ENCODE measurements around the gene ATP2A3. TPM values are rescaled to one million over a fixed set of nuclear protein-coding genes. Genes with fewer than 3 reads are reported as not detected.
A peak's percentile ranks its signal among the peaks of the same experiment; 100 is the strongest.

Gene ATP2A3
- total RNA-seq, 1 experiment from 2014 or later, result 8.2 TPM

DNA sequence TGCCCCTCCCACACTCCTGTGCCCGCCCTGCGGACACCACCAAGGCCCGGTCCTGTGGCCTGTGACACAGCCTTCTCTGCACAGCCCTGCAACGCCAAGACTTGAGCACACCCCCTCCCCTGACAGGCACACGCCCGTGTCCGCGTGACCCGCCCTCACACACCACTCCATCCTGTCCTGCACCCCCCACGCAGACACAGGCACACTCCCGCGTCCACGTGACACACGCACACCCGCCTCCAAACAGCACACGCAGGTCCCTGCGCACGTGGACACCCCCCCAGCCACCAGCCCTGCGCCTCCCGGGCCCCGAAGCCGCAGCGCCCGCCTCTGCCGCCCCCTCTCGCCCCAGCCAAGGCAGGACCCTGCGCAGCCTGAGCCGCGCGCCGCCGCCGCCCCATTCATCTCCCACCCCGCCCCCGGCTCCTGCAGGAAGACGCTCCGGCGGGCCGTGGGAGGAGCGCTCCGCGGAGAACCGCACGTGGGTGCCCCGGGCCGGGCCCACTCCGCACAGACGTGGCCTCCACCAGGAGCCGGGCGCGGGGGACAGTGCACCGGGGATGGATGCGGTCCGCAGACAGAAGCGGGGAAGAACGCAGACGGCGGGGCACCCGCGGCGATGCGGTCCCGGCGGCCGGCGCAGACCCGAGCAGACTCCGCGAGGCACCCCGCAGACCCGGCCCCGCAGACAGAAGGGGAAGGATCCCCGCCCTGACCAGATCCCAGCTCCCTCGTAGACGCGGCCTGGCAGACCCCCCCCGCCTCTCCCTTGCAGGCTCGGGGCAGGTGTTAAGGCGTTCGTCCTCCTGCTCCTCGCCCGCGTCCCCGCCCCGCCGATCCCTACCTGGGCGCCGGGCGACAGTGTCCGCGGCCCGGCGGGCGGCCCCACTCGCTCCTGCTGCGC lies 71.9 kb downstream of the ATP2A3 start:
- BruUV-seq (replicated peaks), result no TSS peak
- intact Hi-C loops (cut with micrococcal nuclease; ENCODE audit: unreplicated experiment), result no loop called here
- TF ChIP-seq, protein P1, sequence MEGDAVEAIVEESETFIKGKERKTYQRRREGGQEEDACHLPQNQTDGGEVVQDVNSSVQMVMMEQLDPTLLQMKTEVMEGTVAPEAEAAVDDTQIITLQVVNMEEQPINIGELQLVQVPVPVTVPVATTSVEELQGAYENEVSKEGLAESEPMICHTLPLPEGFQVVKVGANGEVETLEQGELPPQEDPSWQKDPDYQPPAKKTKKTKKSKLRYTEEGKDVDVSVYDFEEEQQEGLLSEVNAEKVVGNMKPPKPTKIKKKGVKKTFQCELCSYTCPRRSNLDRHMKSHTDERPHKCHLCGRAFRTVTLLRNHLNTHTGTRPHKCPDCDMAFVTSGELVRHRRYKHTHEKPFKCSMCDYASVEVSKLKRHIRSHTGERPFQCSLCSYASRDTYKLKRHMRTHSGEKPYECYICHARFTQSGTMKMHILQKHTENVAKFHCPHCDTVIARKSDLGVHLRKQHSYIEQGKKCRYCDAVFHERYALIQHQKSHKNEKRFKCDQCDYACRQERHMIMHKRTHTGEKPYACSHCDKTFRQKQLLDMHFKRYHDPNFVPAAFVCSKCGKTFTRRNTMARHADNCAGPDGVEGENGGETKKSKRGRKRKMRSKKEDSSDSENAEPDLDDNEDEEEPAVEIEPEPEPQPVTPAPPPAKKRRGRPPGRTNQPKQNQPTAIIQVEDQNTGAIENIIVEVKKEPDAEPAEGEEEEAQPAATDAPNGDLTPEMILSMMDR (IDR thresholded peaks at IDR 0.05; ENCODE audit: insufficient read depth in 1 of 2, low read depth in 1 of 2, low read length in 1 of 2, severe bottlenecking in 1 of 2, unreplicated experiment in 1 of 2), result no peak
- H3K27me3 Mint-ChIP-seq (ENCODE audit: insufficient read depth, unreplicated experiment), result no peaks in the 10 kb centered on the region
- Histone ChIP-seq H3K27me3 (replicated peaks; ENCODE audit: control insufficient read depth, insufficient read depth, low read length) (no peaks in the 10 kb centered on the region), H3K36me3 (ENCODE audit: control insufficient read depth, insufficient read depth, low read length) (no peaks in the 10 kb centered on the region), H3K4me1 (peaks cover 7% of the 10 kb centered on the region; the same call in 1 of the 2 replicates), H3K4me3 (ENCODE audit: low read depth, low read length) (peak overlapping the region; percentile 62), H3K9me3 (no peaks in the 10 kb centered on the region)
- H3K36me3 Mint-ChIP-seq (ENCODE audit: insufficient read depth, unreplicated experiment), result peaks cover 8% of the 10 kb centered on the region
- ChIA-PET POLR2A (interaction anchor here (0.6 kb wide), 1 partner anchor 54 kb away, joined by 4 read pairs; no protein-coding TSS in a partner anchor), CTCF (interaction anchor here (0.6 to 2.3 kb wide), 3 partner anchors 22 to 466 kb away, joined by 3 to 11 read pairs (median 3); partner anchors contain the start of gene NCBP3)
- peaks cover 9% of the 10 kb centered on the region for H3K4me1 Mint-ChIP-seq (ENCODE audit: low read depth, unreplicated experiment)
- peak overlapping the region; percentile 73 for H3K4me3 Mint-ChIP-seq (ENCODE audit: unreplicated experiment)
- no peak overlapping the region for H3K27ac Mint-ChIP-seq (ENCODE audit: unreplicated experiment)
- H3K9me3 Mint-ChIP-seq (ENCODE audit: unreplicated experiment), result no peaks in the 10 kb centered on the region
- peak; percentile 35 to 40 for DNase-seq

DNA sequence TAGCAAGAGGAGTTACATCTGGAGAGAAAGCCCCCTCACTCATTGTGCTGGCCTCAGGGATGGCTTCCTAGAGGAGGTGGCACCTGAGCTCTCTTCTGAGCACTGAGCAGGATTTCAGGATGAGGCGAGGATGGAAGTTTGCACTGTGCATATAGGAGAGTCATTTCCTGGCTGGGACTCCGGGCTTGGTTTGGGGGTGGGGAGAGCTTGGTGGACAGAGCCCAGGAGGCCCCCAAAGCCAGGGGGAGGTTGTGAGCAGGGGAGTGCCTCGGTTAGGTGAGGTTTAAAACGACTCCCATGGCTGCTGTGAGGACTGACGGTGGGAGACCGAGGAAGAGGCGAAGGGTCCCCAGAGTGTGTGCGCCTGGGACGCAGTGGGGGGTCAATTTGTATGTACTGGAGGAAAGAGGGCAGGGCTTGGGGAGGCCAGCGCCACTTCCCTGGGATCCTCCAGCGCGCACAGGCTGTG lies 72.6 kb downstream of the ATP2A3 start:
- Mint-ChIP-seq H3K27ac (ENCODE audit: unreplicated experiment) (no peak overlapping the region), H3K4me1 (ENCODE audit: low read depth, unreplicated experiment) (peaks cover 9% of the 10 kb centered on the region), H3K36me3 (ENCODE audit: insufficient read depth, unreplicated experiment) (peaks cover 8% of the 10 kb centered on the region), H3K4me3 (ENCODE audit: unreplicated experiment) (peak overlapping the region; percentile 73), H3K27me3 (ENCODE audit: insufficient read depth, unreplicated experiment) (no peaks in the 10 kb centered on the region), H3K9me3 (ENCODE audit: unreplicated experiment) (no peaks in the 10 kb centered on the region)
- intact Hi-C loops (cut with micrococcal nuclease; ENCODE audit: unreplicated experiment), result no loop called here
- POLR2A ChIA-PET, result no interaction called here
- H3K9me3 ChIP-seq, result no peaks in the 10 kb centered on the region
- DNase-seq, result no peak
- CTCF ChIA-PET, result interaction anchor here (0.5 kb wide), 1 partner anchor 199 kb away, joined by 3 read pairs; no protein-coding TSS in a partner anchor
- no TSS peak for BruUV-seq (replicated peaks)
- H3K4me3 ChIP-seq (ENCODE audit: low read depth, low read length), result peak overlapping the region; percentile 62
- H3K27me3 ChIP-seq (replicated peaks; ENCODE audit: control insufficient read depth, insufficient read depth, low read length), result no peaks in the 10 kb centered on the region
- TF ChIP-seq, protein P1 (IDR thresholded peaks at IDR 0.05; ENCODE audit: insufficient read depth in 1 of 2, low read depth in 1 of 2, low read length in 1 of 2, severe bottlenecking in 1 of 2, unreplicated experiment in 1 of 2), result no peak
- no peaks in the 10 kb centered on the region for H3K36me3 ChIP-seq (ENCODE audit: control insufficient read depth, insufficient read depth, low read length)
- peaks cover 7% of the 10 kb centered on the region; the same call in 1 of the 2 replicates for H3K4me1 ChIP-seq

DNA sequence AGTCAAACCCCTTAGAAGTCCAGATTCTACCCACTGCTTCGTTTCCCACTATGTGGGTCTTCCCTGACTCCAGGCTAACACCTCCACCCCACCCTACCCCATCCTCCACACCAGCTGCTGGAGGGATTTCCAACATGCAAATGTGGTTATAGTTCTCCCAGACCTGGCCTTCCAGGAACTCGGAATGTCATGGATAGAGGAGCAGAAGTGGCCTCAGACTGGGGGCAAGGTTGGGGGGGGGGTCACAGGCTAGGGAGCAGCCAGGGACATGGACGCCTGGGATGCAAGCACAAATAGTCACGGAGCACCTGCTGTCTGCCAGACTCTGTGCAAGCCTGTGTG lies 73.4 kb downstream of the ATP2A3 start:
- peak overlapping the region; percentile 73 for H3K4me3 Mint-ChIP-seq (ENCODE audit: unreplicated experiment)
- H3K4me3 ChIP-seq (ENCODE audit: low read depth, low read length), result no peak overlapping the region
- H3K4me1 Mint-ChIP-seq (ENCODE audit: low read depth, unreplicated experiment), result peaks cover 9% of the 10 kb centered on the region
- DNase-seq, result no peak
- no peaks in the 10 kb centered on the region for H3K27me3 ChIP-seq (replicated peaks; ENCODE audit: control insufficient read depth, insufficient read depth, low read length)
- H3K4me1 ChIP-seq, result peaks cover 7% of the 10 kb centered on the region; the same call in 1 of the 2 replicates
- ChIA-PET CTCF (interaction anchor here (0.5 kb wide), 1 partner anchor 200 kb away, joined by 3 read pairs; no protein-coding TSS in a partner anchor), POLR2A (no interaction called here)
- no peak overlapping the region for H3K27ac Mint-ChIP-seq (ENCODE audit: unreplicated experiment)
- intact Hi-C loops (cut with micrococcal nuclease; ENCODE audit: unreplicated experiment), result no loop called here
- TF ChIP-seq, protein P1 (IDR thresholded peaks at IDR 0.05; ENCODE audit: insufficient read depth in 1 of 2, low read depth in 1 of 2, low read length in 1 of 2, severe bottlenecking in 1 of 2, unreplicated experiment in 1 of 2), result no peak
- no peaks in the 10 kb centered on the region for H3K27me3 Mint-ChIP-seq (ENCODE audit: insufficient read depth, unreplicated experiment)
- H3K9me3 Mint-ChIP-seq (ENCODE audit: unreplicated experiment), result no peaks in the 10 kb centered on the region
- peaks cover 8% of the 10 kb centered on the region for H3K36me3 Mint-ChIP-seq (ENCODE audit: insufficient read depth, unreplicated experiment)
- no peaks in the 10 kb centered on the region for H3K36me3 ChIP-seq (ENCODE audit: control insufficient read depth, insufficient read depth, low read length)
- BruUV-seq (replicated peaks), result no TSS peak
- no peaks in the 10 kb centered on the region for H3K9me3 ChIP-seq

Data from Caco-2 (cell line).